ENCODE measurements around the gene GTPBP4.

GRCh38 chr10:1037098-1037497 is 48.9 kb downstream of the GTPBP4 start:
- no peak for TF ChIP-seq CTCF (IDR thresholded peaks at IDR 0.05)
- TF ChIP-seq POLR2A (IDR thresholded peaks at IDR 0.05), result no peak
